ENCODE data around the gene JUP.

DNA sequence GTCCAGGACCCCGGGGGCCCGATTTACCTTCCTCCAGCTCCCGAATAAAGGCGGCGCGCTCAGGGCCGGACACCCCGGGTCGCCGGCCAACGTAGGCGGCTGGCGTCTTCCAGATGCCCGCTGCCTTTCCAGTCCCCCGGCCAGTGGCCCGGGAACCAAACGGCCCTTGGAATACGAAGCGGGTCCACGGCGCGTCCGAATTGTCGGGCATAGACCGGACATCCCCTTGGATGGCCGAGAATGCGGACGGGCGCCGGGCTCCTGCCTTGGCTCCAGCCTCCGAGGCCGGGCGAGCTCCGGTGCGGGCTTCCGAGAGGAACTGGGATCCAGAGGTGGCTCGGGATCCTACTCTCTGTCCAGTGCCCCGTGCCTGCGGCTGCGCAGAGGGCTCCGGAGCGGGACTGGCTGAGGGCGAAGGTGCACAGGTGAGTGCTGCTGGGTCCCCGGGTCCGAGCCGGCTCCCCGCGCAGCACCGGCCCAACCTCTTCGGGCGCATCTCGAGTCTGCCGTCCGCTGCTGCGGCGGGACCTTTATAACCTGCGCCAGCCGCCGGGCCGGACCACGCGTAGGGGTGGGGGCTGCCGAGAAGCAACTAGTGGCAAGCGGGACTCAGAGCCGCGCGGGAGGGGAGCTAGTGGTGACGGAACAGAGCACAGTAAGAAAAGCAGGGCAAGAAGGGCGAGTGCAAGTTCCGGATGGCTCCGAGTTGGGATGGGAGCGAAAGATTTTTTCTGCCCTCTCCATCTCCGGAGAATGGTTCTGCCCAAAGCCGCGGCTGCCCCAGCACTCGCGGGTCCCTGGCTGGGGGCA is 52.2 kb downstream of the JUP start, which contains the start of gene HAP1:
- TF ChIP-seq, protein P1, sequence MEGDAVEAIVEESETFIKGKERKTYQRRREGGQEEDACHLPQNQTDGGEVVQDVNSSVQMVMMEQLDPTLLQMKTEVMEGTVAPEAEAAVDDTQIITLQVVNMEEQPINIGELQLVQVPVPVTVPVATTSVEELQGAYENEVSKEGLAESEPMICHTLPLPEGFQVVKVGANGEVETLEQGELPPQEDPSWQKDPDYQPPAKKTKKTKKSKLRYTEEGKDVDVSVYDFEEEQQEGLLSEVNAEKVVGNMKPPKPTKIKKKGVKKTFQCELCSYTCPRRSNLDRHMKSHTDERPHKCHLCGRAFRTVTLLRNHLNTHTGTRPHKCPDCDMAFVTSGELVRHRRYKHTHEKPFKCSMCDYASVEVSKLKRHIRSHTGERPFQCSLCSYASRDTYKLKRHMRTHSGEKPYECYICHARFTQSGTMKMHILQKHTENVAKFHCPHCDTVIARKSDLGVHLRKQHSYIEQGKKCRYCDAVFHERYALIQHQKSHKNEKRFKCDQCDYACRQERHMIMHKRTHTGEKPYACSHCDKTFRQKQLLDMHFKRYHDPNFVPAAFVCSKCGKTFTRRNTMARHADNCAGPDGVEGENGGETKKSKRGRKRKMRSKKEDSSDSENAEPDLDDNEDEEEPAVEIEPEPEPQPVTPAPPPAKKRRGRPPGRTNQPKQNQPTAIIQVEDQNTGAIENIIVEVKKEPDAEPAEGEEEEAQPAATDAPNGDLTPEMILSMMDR (IDR thresholded peaks at IDR 0.05; ENCODE audit: low read depth, low read length, missing input control), result no peak
- TF ChIP-seq, protein P2, sequence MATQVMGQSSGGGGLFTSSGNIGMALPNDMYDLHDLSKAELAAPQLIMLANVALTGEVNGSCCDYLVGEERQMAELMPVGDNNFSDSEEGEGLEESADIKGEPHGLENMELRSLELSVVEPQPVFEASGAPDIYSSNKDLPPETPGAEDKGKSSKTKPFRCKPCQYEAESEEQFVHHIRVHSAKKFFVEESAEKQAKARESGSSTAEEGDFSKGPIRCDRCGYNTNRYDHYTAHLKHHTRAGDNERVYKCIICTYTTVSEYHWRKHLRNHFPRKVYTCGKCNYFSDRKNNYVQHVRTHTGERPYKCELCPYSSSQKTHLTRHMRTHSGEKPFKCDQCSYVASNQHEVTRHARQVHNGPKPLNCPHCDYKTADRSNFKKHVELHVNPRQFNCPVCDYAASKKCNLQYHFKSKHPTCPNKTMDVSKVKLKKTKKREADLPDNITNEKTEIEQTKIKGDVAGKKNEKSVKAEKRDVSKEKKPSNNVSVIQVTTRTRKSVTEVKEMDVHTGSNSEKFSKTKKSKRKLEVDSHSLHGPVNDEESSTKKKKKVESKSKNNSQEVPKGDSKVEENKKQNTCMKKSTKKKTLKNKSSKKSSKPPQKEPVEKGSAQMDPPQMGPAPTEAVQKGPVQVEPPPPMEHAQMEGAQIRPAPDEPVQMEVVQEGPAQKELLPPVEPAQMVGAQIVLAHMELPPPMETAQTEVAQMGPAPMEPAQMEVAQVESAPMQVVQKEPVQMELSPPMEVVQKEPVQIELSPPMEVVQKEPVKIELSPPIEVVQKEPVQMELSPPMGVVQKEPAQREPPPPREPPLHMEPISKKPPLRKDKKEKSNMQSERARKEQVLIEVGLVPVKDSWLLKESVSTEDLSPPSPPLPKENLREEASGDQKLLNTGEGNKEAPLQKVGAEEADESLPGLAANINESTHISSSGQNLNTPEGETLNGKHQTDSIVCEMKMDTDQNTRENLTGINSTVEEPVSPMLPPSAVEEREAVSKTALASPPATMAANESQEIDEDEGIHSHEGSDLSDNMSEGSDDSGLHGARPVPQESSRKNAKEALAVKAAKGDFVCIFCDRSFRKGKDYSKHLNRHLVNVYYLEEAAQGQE (IDR thresholded peaks at IDR 0.05), result no peak
- TF ChIP-seq YY1 (IDR thresholded peaks at IDR 0.05), result no peak
- TF ChIP-seq RAD21 (IDR thresholded peaks at IDR 0.05), result no peak
- no peak for TF ChIP-seq HNF4A (conservative IDR thresholded peaks at IDR 0.05)
- TF ChIP-seq SP1 (IDR thresholded peaks at IDR 0.05), result no peak
